Activated naive CD4-positive, alpha-beta T cell (primary cell): ENCODE measurements around the gene ERC2.
"Not testable (repeated sequence)": the region's sequence is repeated elsewhere in the genome, so short reads cannot be mapped to it uniquely, and the experiment has no call there.

Experiments used
- DNase-seq, 4 experiments: peaks; one replicate each; lab custom pipeline; 2025; lab: John Stamatoyannopoulos, UW

Gene ERC2

DNA sequence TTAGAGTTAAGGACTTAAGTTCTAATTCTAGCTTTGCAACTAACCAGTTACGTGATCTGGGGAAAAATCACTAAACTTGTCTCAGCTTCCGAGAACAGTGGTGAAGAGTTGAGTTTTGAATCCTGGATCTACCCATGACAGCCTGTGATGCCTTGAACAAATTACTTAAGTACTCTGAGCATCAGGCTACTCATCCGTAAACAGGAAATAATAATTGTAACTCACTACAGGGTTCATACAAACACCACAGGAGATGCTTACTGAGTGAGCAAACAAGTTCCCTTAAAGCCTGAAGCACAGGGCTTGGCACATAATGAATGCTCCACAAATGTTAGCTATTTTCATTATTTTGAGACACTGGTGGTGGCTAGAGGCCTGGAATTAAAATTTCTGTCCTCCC is 158.8 kb downstream of the ERC2 start:
- DNase-seq, result no peak

DNA sequence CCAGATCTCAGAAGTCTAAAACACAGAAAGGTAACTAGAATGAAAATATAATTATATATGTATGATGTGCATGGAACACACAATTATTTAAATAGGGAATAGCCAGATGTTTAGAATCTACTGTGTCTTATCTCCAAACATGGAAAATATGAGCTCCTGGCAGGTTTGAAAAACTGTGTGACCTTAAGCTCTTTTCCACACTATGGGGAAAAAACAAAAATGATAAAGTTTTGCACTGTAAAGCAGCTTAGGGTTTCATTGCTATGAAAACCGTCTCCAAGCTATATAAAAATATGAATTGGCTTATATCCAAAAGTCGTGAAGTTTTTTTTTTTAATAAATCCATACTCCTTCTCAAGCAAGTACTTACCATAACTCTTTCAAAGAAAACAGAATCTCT is 159.8 kb downstream of the ERC2 start:
- no peak for DNase-seq

DNA sequence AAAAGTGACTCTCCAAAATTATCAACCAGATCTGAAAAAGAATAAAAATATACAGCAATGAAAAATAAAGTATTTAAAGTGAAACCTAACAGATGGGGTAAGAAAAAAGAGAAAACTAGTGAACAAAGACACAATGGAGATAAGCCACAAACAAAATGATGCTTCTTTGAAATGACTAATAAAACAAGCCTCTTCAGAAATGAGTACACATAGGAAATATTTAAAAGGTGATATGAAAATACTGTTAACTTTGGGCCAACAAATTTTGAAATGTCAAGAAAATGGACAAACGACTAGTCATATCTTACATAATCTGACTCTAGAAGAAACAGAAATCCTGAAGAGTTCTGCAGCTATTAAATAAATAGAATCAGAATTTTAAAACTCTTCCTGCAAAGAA is 164.2 kb downstream of the ERC2 start:
- DNase-seq, result no peak

DNA sequence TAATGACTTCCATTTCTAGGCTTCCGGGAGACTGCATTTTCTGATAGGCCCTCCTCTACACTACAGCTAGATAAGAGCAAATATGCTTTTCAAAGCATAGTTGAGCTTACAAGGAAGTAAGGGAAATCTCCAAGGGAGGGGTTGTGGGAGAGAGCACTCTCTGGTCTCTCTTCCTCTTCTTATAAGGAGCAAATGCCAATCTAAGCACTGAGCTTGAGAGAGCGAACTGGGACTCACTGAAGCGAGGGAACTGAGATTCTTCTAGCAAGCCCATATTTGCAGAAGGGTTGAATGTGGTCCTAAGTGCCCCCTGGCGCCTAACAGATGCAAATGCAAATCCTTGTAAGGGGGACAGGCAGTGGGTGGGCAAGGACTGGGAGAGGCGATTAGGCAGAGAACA is 164.8 kb downstream of the ERC2 start:
- DNase-seq, result no peak

GRCh38 chr3:56302417-56302816 is 165.8 kb downstream of the ERC2 start:
- DNase-seq, result no peak

- DNase-seq, result no peak
Observed at GRCh38 chr3:56297281-56297840, 170.9 kb downstream of the ERC2 start.

GRCh38 chr3:56296361-56296760 is 171.9 kb downstream of the ERC2 start:
- no peak for DNase-seq

DNA sequence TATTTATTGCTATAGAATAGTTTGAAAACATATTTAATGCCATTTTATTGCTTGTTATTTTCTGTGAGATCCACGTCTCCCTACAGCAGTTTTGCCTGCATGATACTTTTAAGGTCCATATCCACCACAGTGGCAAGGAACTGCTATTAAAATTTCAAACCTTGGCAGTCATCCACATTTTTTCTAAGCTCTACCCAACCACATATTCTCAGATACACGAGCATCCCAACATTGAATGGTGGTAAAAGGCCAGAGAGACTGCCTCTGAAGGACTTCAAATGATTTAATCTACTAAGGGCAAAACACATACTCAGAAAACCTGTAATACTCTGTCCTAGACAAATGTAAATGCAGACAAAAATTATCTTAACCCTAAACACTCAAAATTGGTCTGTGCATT is 173.1 kb downstream of the ERC2 start:
- no peak for DNase-seq

GRCh38 chr3:56294286-56294685 is 174.0 kb downstream of the ERC2 start:
- DNase-seq, result no peak

GRCh38 chr3:56291953-56292352 is 176.3 kb downstream of the ERC2 start:
- no peak for DNase-seq

DNA sequence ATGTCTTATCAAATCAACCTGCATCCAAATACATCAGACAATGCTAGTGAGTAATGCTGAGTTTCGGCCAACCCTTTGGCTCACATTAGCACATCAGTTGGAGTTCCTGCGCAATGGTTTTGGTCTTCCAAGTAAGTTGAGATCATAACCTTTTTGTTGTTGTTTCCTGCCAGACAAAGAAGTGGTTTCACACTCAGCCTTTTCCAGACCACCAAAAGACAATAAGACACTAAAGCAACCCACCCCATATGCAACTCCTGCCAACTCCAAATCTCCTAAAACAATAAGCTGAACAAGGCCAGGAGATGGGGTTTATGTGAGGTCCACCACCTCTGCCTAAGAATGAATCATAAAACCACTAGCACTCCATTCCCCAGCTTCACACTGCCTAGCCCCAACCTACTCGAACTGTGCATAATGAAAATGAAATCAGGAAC is 177.0 kb downstream of the ERC2 start:
- no peak for DNase-seq

- DNase-seq, result no peak
Observed at GRCh38 chr3:56290374-56290773, 177.9 kb downstream of the ERC2 start.

- no peak for DNase-seq
Observed at GRCh38 chr3:56288258-56288657, 180.0 kb downstream of the ERC2 start.

DNA sequence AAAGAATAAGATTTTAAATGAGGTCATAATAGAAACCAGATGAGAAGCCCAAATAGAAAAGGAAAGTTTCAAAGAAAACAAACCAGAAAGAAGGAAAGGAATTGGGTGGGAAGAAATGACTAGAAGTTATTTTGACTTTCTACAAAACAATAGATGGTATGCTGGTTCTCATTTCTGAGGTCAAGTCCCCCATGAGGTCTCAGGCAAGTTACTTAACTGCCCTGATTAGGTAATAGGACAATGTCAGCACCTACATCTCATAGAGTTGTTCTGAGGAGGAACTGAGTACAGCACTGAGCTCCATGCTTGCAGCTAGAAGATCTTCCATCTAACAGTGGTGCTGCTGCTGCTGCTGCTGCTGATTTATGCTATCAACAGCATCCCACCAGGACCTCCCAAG is 185.9 kb downstream of the ERC2 start:
- no peak for DNase-seq

- no peak for DNase-seq
Observed at GRCh38 chr3:56277236-56277635, 191.0 kb downstream of the ERC2 start.

- no peak for DNase-seq
Observed at GRCh38 chr3:56275120-56275519, 193.1 kb downstream of the ERC2 start.

GRCh38 chr3:56269755-56270535 is 198.3 kb downstream of the ERC2 start:
- DNase-seq, result no peak

DNA sequence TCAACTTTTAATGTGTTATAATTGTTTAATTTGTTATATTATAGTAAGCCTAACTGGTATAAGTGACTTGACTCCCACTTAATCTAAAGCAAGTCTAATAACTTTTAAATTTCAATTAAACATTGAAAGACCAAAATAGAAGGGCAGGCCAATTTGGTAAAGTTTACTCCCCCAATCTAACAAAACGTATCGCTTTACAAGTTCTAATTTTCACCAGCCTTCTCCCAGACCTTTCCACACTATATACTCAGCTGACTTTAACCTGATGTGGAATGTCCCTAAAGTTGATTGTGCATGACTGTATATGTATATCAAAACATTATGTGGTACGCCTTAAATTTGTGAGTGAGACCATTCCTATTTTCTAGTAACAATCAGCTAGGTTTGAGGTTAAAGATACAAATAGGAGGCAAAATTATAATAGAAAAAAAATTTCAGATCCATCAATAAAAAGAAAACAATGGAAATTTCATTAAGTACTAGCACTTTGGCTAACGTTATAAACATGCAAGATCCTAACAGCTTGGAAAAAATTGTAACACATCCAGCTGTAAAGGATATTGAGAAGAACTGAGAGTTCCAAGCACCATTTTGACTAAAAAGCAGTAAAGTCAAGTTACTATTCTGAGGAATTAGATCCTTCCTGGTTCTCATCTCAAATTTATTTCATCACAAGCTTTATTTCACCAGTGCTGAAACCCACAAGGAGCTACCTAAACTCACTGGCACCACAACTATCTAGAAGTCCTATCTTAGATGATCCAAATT is 199.5 kb downstream of the ERC2 start:
- DNase-seq, result no peak

- DNase-seq, result not testable (repeated sequence)
Observed at GRCh38 chr3:56261852-56262251, 206.4 kb downstream of the ERC2 start.

- DNase-seq, result no peak
Observed at GRCh38 chr3:56260262-56260661, 208.0 kb downstream of the ERC2 start.

GRCh38 chr3:56257826-56258225 is 210.4 kb downstream of the ERC2 start:
- no peak for DNase-seq

DNA sequence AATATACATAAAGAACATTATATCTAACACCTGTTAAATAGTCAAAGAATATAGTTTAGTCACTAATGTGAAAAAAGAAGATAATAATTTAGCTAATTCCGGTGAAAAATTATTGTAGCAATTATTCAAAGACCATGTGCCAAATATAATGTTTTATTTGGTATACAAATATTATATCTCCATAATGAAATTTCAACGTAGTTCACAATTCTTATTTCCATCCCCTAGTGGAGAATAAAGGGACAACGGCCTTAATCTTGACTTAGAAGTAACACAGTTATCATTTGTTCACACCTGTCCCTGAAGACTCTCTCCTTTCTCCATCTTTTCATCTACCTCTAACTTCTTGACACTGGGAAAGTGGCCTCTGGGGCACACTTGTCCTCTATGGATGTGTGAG is 213.4 kb downstream of the ERC2 start:
- no peak for DNase-seq
